ENCODE measurements around the gene SPEN.
"Not testable (repeated sequence)": the region's sequence is repeated elsewhere in the genome, so short reads cannot be mapped to it uniquely, and the experiment has no call there.

Gene SPEN

GRCh38 chr1:15820478-15820877 lies 27.0 kb upstream of the SPEN start:
- in situ Hi-C loops (cut with MboI; ENCODE audit: low pct_unique_long_range_greater_than_20kb, low sequenced_read_pairs, unreplicated experiment), result no loop called here
- no peak for DNase-seq (ENCODE audit: low spot score)
- no peak for TF ChIP-seq CTCF (IDR thresholded peaks at IDR 0.05; ENCODE audit: extremely low read depth, insufficient read depth, missing control alignments)

GRCh38 chr1:15825800-15826199 lies 21.7 kb upstream of the SPEN start:
- DNase-seq (ENCODE audit: low spot score), result no peak
- in situ Hi-C loops (cut with MboI; ENCODE audit: low pct_unique_long_range_greater_than_20kb, low sequenced_read_pairs, unreplicated experiment), result no loop called here
- TF ChIP-seq CTCF (IDR thresholded peaks at IDR 0.05; ENCODE audit: extremely low read depth, insufficient read depth, missing control alignments), result no peak

GRCh38 chr1:15826810-15827507 lies 20.5 kb upstream of the SPEN start:
- in situ Hi-C loops (cut with MboI; ENCODE audit: low pct_unique_long_range_greater_than_20kb, low sequenced_read_pairs, unreplicated experiment), result no loop called here
- DNase-seq (ENCODE audit: low spot score), result no peak
- TF ChIP-seq CTCF (IDR thresholded peaks at IDR 0.05; ENCODE audit: extremely low read depth, insufficient read depth, missing control alignments), result no peak

- DNase-seq (ENCODE audit: low spot score); in situ Hi-C loops (cut with MboI; ENCODE audit: low pct_unique_long_range_greater_than_20kb, low sequenced_read_pairs, unreplicated experiment): not testable (repeated sequence)
Observed at GRCh38 chr1:15827567-15827966, 19.9 kb upstream of the SPEN start.

GRCh38 chr1:15828931-15829330 lies 18.6 kb upstream of the SPEN start:
- in situ Hi-C loops (cut with MboI; ENCODE audit: low pct_unique_long_range_greater_than_20kb, low sequenced_read_pairs, unreplicated experiment); DNase-seq (ENCODE audit: low spot score): not testable (repeated sequence)

- in situ Hi-C loops (cut with MboI; ENCODE audit: low pct_unique_long_range_greater_than_20kb, low sequenced_read_pairs, unreplicated experiment), result no loop called here
Observed at GRCh38 chr1:15830258-15830657, 17.2 kb upstream of the SPEN start.

GRCh38 chr1:15833069-15833679 lies 14.3 kb upstream of the SPEN start:
- DNase-seq (ENCODE audit: low spot score), result no peak
- in situ Hi-C loops (cut with MboI; ENCODE audit: low pct_unique_long_range_greater_than_20kb, low sequenced_read_pairs, unreplicated experiment), result no loop called here
- TF ChIP-seq CTCF (IDR thresholded peaks at IDR 0.05; ENCODE audit: extremely low read depth, insufficient read depth, missing control alignments), result no peak

More at GRCh38 chr1:15830258-15830657, 17.2 kb upstream of the SPEN start:
- TF ChIP-seq CTCF (IDR thresholded peaks at IDR 0.05; ENCODE audit: extremely low read depth, insufficient read depth, missing control alignments), result no peak
- DNase-seq (ENCODE audit: low spot score), result no peak
